Testis (tissue), 3 donors: ENCODE measurements around the gene JAKMIP3. TPM values are rescaled to one million over a fixed set of nuclear protein-coding genes. Genes with fewer than 3 reads are reported as not detected.

Source experiments
- DNase-seq: peaks from one replicate; pipeline ENCODE4 v3.0.0-alpha.2; 2019
- H3K27ac ChIP-seq, 2 donors: fragments of 200-600 bp; sonication (generic); one replicate each; pipeline ENCODE4 v1.5.1; 2019
- H3K27me3 ChIP-seq: fragments of 200-600 bp; sonication (generic); one replicate; pipeline ENCODE4 v1.5.1; 2019
- H3K36me3 ChIP-seq: fragments of 200-600 bp; sonication (generic); one replicate; pipeline ENCODE4 v1.5.1; 2017; ENCODE audit warnings: low read depth; ENCODE audit errors: missing control alignments
- H3K4me1 ChIP-seq: fragments of 200-600 bp; sonication (generic); one replicate; pipeline ENCODE4 v1.5.1; 2019
- H3K4me3 ChIP-seq, 2 donors: fragments of 200-600 bp; sonication (generic); one replicate each; pipeline ENCODE4 v1.5.1; 2017 to 2019
- H3K9me3 ChIP-seq: fragments of 200-600 bp; sonication (generic); one replicate; pipeline ENCODE4 v1.5.1; 2017
- POLR2A ChIP-seq: fragments of 450-650 bp; IDR thresholded peaks from one replicate; pipeline ENCODE4 v1.6.1; 2017; ENCODE audit warnings: antibody characterized with exemption, mild to moderate bottlenecking, moderate library complexity
- WGBS, 2 donors: methylation state at CpG; one replicate each; pipeline ENCODE4 v1.1.5; 2018; 5-methylcytosine and 5-hydroxymethylcytosine counted together
- intact Hi-C: fragments of 100-400 bp; cut with DNase I; formaldehyde crosslinking; loops from one replicate; pipeline ENCODE4 v1.15.1; 2023; ENCODE audit warnings: low total_unique reads
- polyA plus RNA-seq: library from polyadenylated mRNA; stranded (reverse); fragments of 350-450 nt; fragmentation: Illumina TruSeq; extraction: RNeasy Lipid Tissue Mini Kit (QIAGEN cat#74804); gene quantifications from one replicate; pipeline ENCODE4 v1.2.3, GENCODE V29; 2014; ENCODE audit warnings: low read depth, low replicate concordance; ENCODE audit not compliant: insufficient read depth
- total RNA-seq, 2 donors: library from RNA; depleted of rRNA; stranded (reverse); fragments of >200 nt; gene quantifications; one replicate each; pipeline ENCODE4 v1.2.3, GENCODE V29; 2016
- TF ChIP-seq, protein P1 (sequence below), 3 experiments: fragments of 450-650 bp in 2 of 3; fragments of 200-600 bp in 1 of 3; sonication (generic) in 1 of 3; IDR thresholded peaks; one replicate each; pipeline ENCODE4 v1.5.1; 2016 to 2019; ENCODE audit warnings: antibody characterized with exemption in 3 of 3, mild to moderate bottlenecking in 2 of 3, moderate library complexity in 1 of 3

The JAKMIP3 gene
- total and polyA plus RNA-seq, 3 donors from 2014 or later, result 1.3 to 4.6 (median 3.3) TPM

DNA sequence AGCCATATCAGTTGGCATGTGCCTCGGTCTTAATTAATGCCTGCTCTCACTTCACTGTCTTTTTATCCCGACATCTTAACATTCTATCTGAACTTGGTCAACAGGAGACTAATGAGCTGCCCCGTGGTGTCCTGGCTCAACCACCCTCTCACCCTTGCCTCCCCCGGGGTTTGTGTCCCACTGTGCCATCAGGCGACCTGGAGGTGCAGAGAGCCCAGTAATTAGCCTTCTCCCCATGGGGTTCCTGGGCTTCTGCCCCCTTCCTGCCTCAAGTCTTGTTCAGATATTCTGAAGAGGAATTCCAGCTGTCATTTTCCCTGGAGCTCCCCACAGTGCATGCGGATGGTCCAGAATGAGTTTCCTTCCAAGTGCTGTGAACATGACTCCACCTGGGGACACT is 10.1 kb upstream of the JAKMIP3 start:
- WGBS, 2 donors, result 87 to 88% methylated on average over 6 of the region's 6 CpGs
- DNase-seq, result no peak
- Histone ChIP-seq H3K4me3 (no peak overlapping the region), H3K27ac (no peak overlapping the region), H3K4me1 (no peaks in the 10 kb centered on the region), H3K27me3 (no peaks in the 10 kb centered on the region), H3K36me3 (no peaks in the 10 kb centered on the region), H3K9me3 (no peaks in the 10 kb centered on the region)
- intact Hi-C loops, result no loop called here
- TF ChIP-seq, protein P1, sequence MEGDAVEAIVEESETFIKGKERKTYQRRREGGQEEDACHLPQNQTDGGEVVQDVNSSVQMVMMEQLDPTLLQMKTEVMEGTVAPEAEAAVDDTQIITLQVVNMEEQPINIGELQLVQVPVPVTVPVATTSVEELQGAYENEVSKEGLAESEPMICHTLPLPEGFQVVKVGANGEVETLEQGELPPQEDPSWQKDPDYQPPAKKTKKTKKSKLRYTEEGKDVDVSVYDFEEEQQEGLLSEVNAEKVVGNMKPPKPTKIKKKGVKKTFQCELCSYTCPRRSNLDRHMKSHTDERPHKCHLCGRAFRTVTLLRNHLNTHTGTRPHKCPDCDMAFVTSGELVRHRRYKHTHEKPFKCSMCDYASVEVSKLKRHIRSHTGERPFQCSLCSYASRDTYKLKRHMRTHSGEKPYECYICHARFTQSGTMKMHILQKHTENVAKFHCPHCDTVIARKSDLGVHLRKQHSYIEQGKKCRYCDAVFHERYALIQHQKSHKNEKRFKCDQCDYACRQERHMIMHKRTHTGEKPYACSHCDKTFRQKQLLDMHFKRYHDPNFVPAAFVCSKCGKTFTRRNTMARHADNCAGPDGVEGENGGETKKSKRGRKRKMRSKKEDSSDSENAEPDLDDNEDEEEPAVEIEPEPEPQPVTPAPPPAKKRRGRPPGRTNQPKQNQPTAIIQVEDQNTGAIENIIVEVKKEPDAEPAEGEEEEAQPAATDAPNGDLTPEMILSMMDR (IDR thresholded peaks at IDR 0.05), result no peak
- no peak for TF ChIP-seq POLR2A

DNA sequence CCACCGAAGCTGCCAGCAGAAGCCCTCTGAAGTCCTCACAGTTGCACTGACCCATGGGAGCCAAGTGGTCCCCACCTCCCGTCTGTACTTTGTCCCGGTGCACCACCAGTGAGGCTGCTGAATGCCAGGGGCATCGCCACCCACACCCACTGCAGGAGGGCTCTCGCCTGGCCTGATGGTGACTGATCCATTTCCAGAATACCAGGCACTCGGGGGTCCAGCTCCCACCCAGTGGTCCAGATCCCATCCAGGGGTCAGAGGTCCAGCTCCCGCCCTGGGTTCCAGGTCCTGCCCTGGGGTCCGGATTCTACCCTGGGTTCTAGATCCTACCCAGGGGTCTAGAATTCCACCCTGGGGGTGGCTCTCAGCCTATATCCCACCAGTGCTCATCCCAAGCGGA is 9.1 kb upstream of the JAKMIP3 start:
- TF ChIP-seq, protein P1 (IDR thresholded peaks at IDR 0.05), result no peak
- no peak for TF ChIP-seq POLR2A
- H3K4me1 ChIP-seq, result no peaks in the 10 kb centered on the region

DNA sequence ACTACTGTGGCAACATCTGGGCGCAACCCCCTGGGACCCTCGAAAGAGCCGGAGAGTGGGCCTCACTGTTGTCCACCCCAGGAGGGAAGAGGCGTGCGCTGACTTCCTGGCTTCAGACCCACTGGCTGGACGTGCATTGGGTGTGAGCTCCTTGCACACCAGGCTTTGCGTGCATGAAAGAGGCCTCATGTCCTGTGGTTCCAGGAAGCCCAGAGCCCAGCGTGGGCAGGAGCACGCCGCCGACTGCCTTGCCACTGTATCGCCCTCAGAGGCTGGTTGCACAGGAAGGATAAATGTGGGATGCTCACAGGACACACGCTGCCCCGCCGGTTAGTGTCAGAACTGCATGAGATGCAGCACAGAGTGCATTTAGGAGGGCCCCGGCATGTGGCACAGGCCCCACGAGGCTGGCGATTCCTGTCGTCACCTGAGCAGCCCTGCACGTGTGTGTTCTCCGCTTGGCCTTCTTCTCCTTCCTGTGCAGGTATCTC is 8.5 kb upstream of the JAKMIP3 start:
- Histone ChIP-seq H3K4me1 (no peaks in the 10 kb centered on the region), H3K27me3 (no peaks in the 10 kb centered on the region), H3K4me3 (no peak overlapping the region), H3K36me3 (no peaks in the 10 kb centered on the region), H3K9me3 (no peaks in the 10 kb centered on the region), H3K27ac (no peak overlapping the region)
- TF ChIP-seq POLR2A, result no peak
- TF ChIP-seq, protein P1 (IDR thresholded peaks at IDR 0.05), result no peak
- intact Hi-C loops, result no loop called here
- 90% methylated on average over 17 of the region's 21 CpGs; no CpG with 5 or more reads in 1 of the 2 donors for WGBS, 2 donors
- no peak for DNase-seq

More for the DNA sequence above, 9.1 kb upstream of the JAKMIP3 start:
- intact Hi-C loops, result no loop called here
- Histone ChIP-seq H3K27ac (no peak overlapping the region), H3K9me3 (no peaks in the 10 kb centered on the region), H3K4me3 (no peak overlapping the region), H3K27me3 (no peaks in the 10 kb centered on the region), H3K36me3 (no peaks in the 10 kb centered on the region)
- no peak for DNase-seq
- 84 to 100% methylated on average over 2 to 9 of the region's 9 CpGs for WGBS, 2 donors

DNA sequence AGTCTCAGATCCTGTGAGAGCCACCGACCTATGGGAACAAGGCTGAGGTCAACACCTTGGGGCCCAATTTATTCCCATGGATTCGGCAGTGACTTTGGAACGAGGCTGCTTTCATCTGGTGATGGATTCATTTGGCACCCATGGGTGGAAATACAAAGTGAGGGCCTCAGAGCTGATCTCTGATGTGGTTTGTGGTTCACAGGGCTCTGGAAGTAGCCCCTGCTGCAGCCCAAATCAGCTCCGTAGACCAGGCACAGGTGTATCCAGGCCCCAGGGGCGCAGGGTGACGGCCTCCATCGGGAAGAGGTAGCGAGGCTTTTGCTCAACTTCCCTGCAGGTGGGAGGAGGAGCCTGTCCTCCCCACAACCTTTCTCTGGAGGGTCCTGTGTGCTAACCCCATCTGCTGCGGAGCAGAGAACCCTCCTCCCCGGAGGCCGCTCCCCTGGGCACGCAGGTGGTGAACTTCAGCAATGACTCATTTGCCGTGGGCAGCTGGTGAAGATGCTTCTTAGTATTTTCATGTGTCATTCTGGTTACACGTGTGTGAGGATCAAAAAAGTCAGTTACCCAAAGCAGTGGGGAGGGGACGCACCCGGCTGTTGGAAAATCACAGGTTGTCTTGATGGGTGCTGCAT is 7.5 kb upstream of the JAKMIP3 start:
- no peaks in the 10 kb centered on the region for H3K4me1 ChIP-seq
- H3K36me3 ChIP-seq, result no peaks in the 10 kb centered on the region
- H3K27me3 ChIP-seq, result no peaks in the 10 kb centered on the region
- no peaks in the 10 kb centered on the region for H3K9me3 ChIP-seq
- no peak overlapping the region for H3K4me3 ChIP-seq
- WGBS, 2 donors, result 82 to 93% methylated on average over 3 to 16 of the region's 16 CpGs
- no peak overlapping the region for H3K27ac ChIP-seq
- intact Hi-C loops, result no loop called here
- no peak for DNase-seq
- TF ChIP-seq, protein P1 (IDR thresholded peaks at IDR 0.05), result no peak
- no peak for TF ChIP-seq POLR2A
